Femur (tissue), 1 donor: ENCODE results near the gene E2F1.

Experiments used
- DNase-seq: peaks from one replicate; pipeline ENCODE4 v3.0.0-alpha.2; 2017

The E2F1 gene

DNA sequence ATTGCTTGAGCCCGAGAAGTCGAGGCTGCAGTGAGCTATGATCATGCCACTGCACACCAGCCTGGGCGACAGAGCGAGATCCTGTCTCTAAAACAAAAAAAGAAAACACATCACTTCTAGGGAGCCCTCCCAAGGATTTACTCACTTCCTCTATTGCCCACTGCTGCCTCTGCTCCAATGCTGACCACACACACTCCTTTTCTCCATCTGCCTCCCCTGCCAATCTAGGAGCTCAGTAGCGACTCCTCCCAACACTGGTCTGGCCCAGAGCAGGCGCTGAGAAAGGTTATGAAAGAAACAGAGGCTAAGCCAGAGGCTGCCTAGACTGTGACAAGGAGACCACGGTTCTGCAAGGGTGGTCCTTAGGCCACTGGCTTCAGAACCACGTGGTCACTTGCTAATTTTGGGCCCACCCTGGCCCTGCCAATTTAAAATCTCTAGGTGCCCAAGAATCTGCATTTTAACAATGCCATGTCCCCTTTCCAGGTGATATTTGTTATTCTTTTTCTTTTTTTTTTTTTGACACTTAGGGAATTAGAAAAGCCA is 1.3 kb upstream of the E2F1 start:
- DNase-seq, result peak; percentile 29

DNA sequence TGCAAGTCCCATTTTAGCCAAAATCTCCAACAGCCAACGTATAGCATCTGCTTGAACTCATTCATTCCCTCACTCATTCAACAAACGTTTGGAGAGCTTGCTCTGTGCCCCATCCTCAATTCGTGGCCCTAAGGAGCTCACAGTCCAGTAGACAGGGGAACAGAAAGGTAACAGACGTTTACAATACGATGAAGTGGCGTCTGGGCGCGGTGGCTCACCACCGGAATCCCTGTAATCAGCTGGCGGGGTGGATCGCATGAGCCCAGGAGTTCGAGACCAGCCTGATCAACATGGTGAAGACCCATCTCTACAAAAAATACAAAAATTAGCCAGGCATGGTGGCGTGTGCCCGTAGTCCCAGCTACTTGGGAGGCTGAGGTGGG is 790 bp upstream of the E2F1 start:
- no peak for DNase-seq

DNA sequence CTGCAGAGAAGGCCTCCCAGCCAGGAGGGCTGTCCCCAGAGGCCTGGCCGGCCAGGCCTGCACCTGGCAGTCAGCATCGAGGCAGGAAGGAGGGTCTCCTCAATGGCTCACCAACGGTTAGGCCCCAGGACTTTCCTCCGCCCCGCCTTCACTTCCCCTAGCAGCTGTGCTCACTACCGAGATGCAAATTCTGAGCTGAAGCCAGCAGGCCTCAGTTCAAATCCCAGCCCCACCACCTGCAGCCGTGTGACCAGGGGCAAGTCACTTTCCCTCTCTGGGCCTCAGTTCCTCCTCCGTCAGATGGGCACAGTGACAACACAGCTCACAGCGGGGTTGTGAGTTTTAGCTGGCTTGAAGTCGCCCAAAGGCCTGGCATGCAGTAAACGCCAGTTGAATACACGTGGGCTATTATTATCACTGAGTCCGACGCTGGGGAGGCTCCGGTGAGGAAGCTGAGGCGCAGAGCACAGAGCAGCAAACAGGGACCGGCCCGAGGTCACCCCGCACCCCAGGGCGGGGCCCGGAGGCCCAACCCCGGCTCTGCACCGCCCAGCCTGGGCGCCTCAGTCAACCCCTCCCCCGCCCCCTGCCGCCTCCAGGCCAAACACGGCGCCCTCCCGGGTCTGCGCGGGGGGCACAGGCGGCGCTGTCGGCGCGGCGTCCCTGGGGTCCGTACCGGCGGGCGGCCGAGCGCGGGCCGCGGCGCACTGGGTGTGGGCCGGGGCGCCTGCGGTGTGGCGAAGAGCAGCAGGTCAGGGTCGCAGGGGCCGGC is 671 bp downstream of the E2F1 start:
- DNase-seq, result peak; percentile 79

DNA sequence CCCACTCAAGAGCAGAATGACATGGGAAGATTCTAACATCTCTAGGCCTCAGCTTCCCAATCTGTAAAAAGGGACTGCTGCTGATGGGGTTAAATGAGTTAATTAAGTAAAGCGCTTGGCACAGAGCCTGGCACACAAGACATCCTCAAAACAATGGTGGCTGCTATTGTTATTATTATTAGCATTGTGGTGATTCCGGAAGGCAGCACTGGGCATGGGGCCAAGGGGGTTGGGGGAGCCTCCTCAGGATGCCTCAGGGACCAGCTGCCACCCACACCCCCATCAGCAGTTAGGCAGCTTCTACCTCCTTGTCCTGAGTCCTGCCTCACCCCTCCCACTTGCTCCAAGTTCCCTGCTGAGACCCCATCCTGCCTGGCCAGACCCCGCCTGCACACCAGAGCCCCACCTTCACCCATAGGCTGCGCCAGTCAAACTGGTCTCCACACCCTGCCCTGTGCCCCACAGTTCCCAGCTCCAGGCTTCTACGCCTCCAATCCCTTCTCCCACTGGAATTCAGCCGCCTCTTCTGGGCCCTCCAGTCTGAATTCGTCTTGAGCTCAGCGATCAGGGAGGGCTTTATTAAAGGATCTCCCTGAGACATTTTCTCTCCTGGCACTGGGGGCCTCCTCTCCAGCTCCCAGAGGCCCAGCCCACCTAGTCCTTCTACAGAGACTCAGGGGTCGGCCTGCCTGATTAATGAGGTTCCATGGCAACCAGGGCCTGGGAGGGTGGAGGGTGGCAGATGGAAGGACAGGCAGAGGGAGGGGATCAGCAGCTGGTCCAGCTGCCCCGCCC is 1.5 kb downstream of the E2F1 start:
- DNase-seq, result peak; percentile 27

GRCh38 chr20:33681728-33682353 is 4.3 kb downstream of the E2F1 start:
- no peak for DNase-seq

DNA sequence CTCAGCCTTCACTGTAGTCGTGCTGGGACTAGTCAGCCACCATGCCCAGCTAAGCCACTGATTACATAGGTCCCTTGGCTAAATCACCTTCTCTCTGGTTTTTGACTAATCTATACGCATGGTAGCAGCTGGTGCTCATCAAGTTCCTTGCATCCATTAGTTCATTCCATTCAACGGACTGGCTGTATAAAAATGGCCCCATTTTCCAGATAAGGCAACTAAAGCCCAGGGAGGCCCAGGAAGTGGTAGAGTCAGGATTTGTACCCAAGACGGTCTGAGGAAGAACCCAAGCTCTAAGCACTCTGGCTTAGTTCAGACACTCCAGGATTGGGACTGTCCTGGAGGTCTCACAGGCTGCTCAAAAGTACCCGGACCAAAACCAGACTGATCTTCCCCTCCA is 4.9 kb downstream of the E2F1 start:
- no peak for DNase-seq

DNA sequence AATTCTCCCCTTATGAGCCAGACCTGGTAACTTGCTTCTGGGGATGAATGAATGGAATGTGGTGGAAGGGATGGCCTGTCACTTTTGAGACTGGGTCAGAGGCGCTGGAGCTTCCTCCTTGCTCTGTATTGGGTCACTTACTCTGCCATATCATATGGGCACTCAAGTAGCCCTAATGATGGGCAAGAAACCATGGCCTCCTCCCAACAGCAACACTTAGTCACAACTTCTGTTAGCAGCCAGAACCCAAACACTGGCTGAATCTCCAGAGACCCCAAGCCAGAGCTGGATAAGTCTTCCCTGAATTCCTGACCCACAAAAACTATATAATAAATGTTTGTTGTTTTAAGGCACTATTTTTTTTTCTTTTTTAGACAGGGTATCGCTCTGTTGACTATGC is 5.5 kb downstream of the E2F1 start:
- DNase-seq, result no peak

DNA sequence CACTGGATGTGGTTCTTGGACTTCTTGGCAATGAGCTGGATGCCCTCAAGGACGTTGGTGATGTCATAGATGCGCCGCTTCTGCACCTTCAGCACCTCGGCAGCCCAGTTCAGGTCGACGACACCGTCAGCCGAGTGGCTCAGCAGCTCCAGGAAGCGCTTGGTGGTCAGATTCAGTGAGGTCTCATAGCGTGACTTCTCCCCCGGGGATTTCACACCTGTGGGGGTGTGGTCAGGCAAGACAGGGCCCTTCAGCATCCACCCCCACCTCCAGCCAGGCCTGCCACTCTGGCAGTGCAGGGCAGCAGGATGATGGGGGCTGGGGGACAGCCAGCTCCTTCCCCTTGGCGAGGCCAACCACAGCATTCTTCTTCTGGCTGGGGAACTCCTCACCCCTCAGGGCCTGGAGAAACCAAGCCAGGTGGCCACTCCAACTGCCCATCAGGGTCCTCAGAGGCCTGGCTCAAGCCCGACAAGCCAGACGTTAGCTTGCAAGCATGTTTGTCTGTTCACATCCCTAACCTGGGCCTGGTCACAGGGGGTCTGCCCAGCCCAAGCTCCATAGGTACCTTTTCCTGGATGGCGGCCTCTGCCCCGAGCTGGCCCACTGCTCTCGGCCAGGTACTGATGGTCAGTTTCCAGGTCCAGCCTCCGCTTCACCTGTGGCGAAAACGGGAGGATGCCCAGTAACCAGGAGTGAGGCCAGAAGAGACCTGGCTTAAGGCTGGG is 6.3 kb downstream of the E2F1 start:
- peak; percentile 23 for DNase-seq

DNA sequence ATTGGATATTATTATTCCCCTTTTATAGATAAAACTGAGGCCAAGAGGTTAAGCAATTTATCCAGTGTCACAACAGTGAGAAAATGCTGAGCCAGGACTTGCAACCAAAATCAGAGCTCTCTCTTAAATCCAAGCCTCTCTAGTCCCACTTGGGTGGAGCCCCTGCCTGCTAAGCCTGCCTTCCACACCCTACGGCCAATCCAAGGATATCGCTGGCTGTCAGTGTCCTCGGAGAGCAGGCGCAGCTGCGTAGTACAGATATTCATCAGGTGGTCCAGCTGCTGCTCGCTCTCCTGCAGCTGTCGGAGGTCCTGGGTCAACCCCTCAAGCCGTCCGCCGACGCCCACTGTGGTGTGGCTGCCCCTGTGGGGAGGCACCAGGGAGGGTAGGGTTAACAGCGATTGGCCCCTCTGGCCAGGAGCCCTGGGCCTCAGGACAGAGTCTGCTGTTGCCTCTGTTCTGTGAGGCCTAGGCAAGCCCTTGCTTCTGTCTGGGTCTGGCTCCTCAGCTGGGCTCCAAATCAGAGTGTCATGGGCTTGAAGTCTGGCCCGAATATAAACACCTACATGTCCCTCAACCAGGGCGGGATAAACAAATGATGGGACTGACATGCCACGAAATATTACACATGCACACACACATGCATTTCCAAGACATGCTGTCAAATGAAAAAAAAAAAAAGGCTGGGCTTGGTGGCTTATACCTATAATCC is 8.0 kb downstream of the E2F1 start:
- DNase-seq, result peak; percentile 74

GRCh38 chr20:33676652-33677645 is 9.2 kb downstream of the E2F1 start:
- DNase-seq, result peak; percentile 20

DNA sequence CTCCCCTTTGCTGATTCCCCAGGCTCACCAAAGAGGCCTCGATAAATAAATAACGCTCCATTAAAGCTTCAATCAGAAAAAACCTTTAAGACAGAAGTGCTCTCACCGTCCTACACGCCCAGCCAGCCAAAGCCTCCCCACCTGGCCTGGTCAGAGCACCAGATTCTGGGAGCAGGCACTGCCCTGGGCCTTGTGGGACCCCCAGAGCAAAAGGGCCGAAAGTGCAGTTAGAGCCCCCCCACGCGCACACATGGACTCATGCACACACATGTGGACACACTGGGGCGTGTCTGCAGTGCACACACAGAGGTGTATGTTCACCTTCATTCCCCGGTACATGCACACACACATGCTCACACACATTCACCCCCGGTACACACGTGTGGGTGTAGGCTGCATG is 10.1 kb downstream of the E2F1 start:
- peak; percentile 20 for DNase-seq

GRCh38 chr20:33675136-33675959 is 10.8 kb downstream of the E2F1 start:
- DNase-seq, result peak; percentile 27

DNA sequence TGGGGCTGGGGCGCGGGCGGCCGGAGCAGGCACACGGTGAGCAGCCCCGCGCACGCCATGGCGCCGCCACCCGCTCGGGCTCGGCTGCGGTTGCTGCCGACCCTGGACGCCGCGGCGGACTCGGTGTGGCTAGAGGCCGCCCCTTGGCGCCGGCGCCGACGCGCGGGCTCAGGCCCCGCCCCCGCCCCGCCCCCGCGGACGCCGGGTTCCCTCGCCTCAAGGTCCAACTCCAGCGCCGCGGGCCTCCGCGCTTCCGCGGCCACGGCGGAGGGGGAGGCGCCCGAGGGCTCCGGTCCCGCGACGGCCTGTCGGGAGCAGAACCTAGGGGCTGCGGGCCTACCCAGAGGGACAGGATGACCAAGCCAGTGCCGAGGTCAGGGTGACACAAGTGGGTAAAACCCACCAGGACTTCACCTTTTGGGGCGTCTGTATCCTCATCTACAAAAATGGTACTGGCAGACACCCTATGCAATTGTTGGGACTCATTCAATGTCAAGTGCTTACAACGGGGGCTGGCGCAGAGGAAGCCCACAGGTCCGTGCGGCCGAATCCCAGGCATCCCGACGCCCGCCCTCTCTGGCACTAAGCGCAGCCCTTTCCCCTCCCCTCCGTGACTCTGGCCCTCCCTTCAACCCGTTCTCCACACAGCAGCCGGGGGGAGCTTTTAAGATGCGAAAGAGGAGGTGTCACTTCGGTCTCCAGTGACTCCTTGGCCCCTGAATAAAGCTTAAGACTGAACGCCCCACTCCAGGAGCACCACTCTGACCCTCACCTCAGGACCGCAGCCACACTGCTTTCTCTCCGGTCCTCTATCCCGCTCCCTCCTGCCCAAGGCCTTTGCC is 11.7 kb downstream of the E2F1 start, which contains the start of gene NECAB3:
TSS of gene NECAB3 (minus strand) at position 135 of the 842 bp plus-strand sequence. CDS start at position 59, 76 bp downstream.
- peak; percentile 88 for DNase-seq

DNA sequence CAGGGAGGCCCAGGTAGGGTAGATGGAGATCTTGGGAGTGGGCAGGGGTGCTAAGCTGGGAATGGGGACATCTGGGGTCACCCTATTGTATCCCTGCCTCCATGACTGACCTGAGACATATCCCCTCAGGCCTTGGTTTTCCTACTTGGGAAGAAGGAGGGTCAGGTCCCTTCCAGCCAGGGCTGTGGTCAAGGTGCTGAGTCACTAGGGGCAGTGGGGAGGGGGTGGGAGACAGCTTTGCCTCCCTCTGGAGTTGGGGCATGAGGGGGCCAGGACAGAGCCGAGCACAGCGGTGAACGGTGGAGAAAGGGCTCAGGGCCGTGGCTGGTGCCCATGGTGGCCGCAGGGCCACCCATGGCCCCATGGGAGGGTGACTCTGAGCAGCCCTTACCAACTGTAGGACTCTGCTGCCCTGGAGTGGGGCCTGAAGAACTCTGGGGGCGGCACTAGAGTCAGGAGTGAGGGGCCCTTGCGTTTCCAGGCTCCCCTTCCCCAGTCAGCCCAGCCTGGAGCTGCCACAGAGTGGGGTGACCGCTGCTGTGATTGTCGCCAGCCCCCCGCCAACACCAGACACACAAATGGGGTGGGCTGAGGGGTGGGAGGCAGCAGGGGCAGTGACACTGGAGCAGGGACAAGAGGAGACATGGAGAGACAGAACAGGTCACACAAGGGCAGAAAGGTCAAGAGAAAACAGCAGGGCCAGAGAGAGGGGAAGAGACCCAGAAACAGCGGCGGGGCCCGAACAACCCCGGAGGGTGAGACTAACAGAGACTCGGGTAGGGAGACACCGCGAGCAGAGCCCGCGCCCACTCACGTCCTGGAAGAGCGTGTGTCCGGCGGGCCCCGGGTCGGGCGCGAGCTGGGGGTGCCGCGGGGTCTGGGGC is 12.5 kb downstream of the E2F1 start:
- DNase-seq, result peak; percentile 39

DNA sequence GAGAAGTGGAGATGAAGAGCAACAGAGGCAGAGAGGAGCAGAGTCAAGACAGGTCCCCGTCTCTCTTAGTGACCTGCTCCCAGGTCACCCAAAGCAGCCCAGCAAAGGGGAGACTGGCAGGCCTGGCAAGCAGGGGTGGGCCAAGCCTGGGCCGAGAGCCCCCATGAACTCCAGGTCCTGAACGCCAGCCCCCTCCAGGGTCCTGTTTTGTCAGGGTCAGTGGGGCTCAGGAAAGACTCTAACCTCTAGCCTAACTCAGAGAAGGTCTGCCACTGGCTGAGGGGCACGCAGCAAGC is 13.1 kb downstream of the E2F1 start:
- peak; percentile 21 for DNase-seq

- peak; percentile 35 for DNase-seq
Observed at GRCh38 chr20:33672426-33673113, 13.6 kb downstream of the E2F1 start.

DNA sequence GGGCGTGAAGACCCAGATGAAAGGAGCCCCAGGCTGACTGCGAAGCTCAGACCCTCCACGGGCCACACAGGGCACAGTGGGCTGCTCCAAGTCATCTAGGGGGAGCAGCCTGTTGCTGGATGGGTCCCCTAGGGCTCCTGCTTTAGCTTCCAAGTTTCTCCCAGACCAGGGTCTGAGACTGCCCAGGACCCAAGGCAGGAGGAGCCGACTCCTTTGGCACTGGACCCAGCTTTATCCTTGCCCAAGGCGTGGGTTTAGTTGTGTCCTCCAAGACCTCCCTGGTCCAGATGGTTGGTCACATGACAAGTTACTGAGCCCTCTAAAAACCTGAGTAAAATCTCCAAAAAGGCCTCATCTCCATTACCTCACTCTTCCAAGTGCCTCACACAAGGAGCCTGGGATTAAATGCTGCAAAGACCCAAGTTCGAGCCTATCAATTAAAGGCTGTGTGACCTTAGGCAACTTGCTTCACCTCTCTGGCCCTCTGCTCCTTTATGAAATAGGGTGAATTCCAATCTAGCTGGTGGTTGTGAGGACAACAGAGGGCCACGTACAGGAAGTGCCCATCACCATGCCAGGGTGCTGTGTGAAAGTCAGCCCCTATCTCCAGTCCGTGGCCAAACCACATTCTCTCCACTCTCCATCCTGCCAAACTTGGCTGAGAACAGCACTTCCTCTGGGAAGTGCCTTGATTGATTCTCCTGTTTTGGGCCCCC is 14.5 kb downstream of the E2F1 start:
- DNase-seq, result peak; percentile 17
